ENCODE measurements around the gene TCERG1.

The TCERG1 gene

DNA sequence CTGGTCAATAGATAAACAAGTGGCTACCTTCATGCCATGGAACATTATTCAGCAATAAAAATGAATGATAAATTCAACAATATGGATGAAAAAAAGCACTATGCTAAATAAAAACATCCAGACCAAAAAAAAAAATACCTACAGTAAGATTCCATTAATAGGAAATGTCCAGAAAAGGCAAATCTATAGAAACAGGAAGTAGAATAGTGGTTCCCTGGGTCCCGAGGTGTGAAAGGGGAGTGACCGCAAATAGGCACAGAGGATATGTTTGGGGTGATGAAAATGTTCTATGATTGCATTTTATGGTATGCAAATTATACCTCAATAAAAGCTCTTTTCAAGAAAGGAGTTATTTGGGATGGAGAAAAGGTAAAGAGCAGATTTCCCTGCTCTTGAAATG is 72.4 kb downstream of the TCERG1 start:
- H3K27me3 ChIP-seq (replicated peaks; ENCODE audit: control insufficient read depth, insufficient read depth, low read length): no peaks in the 10 kb centered on the region
- H3K36me3 ChIP-seq (ENCODE audit: control insufficient read depth, insufficient read depth, low read length): no peaks in the 10 kb centered on the region
- no peak overlapping the region for H3K4me3 ChIP-seq (replicated peaks; ENCODE audit: low read depth, low read length)
- no peak for DNase-seq (ENCODE audit: extremely low read depth, insufficient read length)
- TF ChIP-seq CTCF (IDR thresholded peaks at IDR 0.05; ENCODE audit: insufficient read depth, low read length, poor library complexity, severe bottlenecking): no peak

- Histone ChIP-seq H3K36me3 (ENCODE audit: control insufficient read depth, insufficient read depth, low read length) (no peaks in the 10 kb centered on the region), H3K4me3 (replicated peaks; ENCODE audit: low read depth, low read length) (no peak overlapping the region), H3K27me3 (replicated peaks; ENCODE audit: control insufficient read depth, insufficient read depth, low read length) (no peaks in the 10 kb centered on the region)
- DNase-seq (ENCODE audit: extremely low read depth, insufficient read length): no peak
- TF ChIP-seq CTCF (IDR thresholded peaks at IDR 0.05; ENCODE audit: insufficient read depth, low read length, poor library complexity, severe bottlenecking): no peak
These were observed 73.6 kb downstream of the TCERG1 start for GRCh38 chr5:146520731-146521130.

DNA sequence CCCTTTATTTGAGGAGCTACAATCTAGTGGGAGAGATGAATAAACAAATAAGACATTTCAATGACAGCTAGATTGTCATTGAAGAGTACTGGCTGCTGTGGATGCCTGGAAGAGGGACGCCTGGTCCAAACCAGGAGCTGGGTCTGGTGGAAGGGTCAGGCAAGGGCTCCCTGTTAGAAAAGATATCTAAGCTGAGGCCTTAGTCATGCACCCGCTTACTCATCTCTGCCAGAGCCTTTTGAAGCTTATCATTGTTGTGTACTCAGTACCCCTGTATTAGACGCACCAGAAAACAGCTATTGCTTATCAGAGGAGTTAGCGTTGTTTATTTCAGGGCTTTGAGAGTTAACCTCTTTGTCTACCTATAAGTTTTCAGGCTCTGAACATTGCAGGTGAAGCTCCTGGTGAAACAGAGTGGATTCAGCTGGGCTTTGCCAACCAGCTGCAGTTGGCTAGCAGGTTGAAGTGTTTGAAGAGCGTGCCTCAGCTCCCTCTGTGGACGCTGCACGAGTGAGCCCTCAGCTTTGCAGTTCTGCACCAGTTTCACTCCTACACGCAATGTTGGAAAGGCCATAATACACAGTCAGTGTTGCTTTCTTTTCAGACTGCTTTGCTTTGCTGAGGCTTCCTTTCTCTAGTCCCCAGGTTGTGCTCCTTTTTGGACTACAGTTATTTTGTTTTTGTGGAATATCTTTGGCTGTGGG is 74.4 kb downstream of the TCERG1 start:
- no peak for DNase-seq (ENCODE audit: extremely low read depth, insufficient read length)
- no peak for TF ChIP-seq CTCF (IDR thresholded peaks at IDR 0.05; ENCODE audit: insufficient read depth, low read length, poor library complexity, severe bottlenecking)
- Histone ChIP-seq H3K36me3 (ENCODE audit: control insufficient read depth, insufficient read depth, low read length) (no peaks in the 10 kb centered on the region), H3K4me3 (replicated peaks; ENCODE audit: low read depth, low read length) (no peak overlapping the region), H3K27me3 (replicated peaks; ENCODE audit: control insufficient read depth, insufficient read depth, low read length) (no peaks in the 10 kb centered on the region)

- no peak for TF ChIP-seq CTCF (IDR thresholded peaks at IDR 0.05; ENCODE audit: insufficient read depth, low read length, poor library complexity, severe bottlenecking)
- no peak for DNase-seq (ENCODE audit: extremely low read depth, insufficient read length)
- Histone ChIP-seq H3K36me3 (ENCODE audit: control insufficient read depth, insufficient read depth, low read length) (no peaks in the 10 kb centered on the region), H3K27me3 (replicated peaks; ENCODE audit: control insufficient read depth, insufficient read depth, low read length) (no peaks in the 10 kb centered on the region), H3K4me3 (replicated peaks; ENCODE audit: low read depth, low read length) (no peak overlapping the region)
These were observed 76.6 kb downstream of the TCERG1 start for GRCh38 chr5:146523698-146524097.

- H3K36me3 ChIP-seq (ENCODE audit: control insufficient read depth, insufficient read depth, low read length): no peaks in the 10 kb centered on the region
- DNase-seq (ENCODE audit: extremely low read depth, insufficient read length): no peak
- H3K27me3 ChIP-seq (replicated peaks; ENCODE audit: control insufficient read depth, insufficient read depth, low read length): no peaks in the 10 kb centered on the region
- H3K4me3 ChIP-seq (replicated peaks; ENCODE audit: low read depth, low read length): no peak overlapping the region
- TF ChIP-seq CTCF (IDR thresholded peaks at IDR 0.05; ENCODE audit: insufficient read depth, low read length, poor library complexity, severe bottlenecking): no peak
These were observed 80.7 kb downstream of the TCERG1 start for GRCh38 chr5:146527785-146528184.

- no peak for DNase-seq (ENCODE audit: extremely low read depth, insufficient read length)
- Histone ChIP-seq H3K4me3 (replicated peaks; ENCODE audit: low read depth, low read length) (no peak overlapping the region), H3K36me3 (ENCODE audit: control insufficient read depth, insufficient read depth, low read length) (no peaks in the 10 kb centered on the region), H3K27me3 (replicated peaks; ENCODE audit: control insufficient read depth, insufficient read depth, low read length) (no peaks in the 10 kb centered on the region)
- no peak for TF ChIP-seq CTCF (IDR thresholded peaks at IDR 0.05; ENCODE audit: insufficient read depth, low read length, poor library complexity, severe bottlenecking)
These were observed 81.1 kb downstream of the TCERG1 start for GRCh38 chr5:146528236-146528635.

Data from GM06990 (cell line).